Measurements from ENCODE around the gene BANP.
"Not testable (repeated sequence)": the region's sequence is repeated elsewhere in the genome, so short reads cannot be mapped to it uniquely, and the experiment has no call there.

- TF ChIP-seq CTCF, POLR2A, POLR2AphosphoS5 (IDR thresholded peaks at IDR 0.05): not testable (repeated sequence)
Measured at GRCh38 chr16:87984180-87984579, 32.9 kb downstream of the BANP start.

Measured in breast epithelium (tissue), 3 donors.